LNCAP (cell line): ENCODE results near the gene PMEPA1.

Experiments
- CTCF ChIP-seq: fragments of 450-650 bp; IDR thresholded peaks from 2 replicates; pipeline ENCODE4 v1.5.1; 2017; ENCODE audit warnings: mild to moderate bottlenecking

PMEPA1 gene

GRCh38 chr20:57691699-57692098 lies 18.1 kb downstream of the PMEPA1 start:
- no peak for TF ChIP-seq CTCF

GRCh38 chr20:57690525-57690924 lies 19.3 kb downstream of the PMEPA1 start:
- no peak for TF ChIP-seq CTCF

- TF ChIP-seq CTCF: no peak
These were observed 19.9 kb downstream of the PMEPA1 start for GRCh38 chr20:57689745-57690481.

- no peak for TF ChIP-seq CTCF
These were observed 21.0 kb downstream of the PMEPA1 start for GRCh38 chr20:57688864-57689263.

- no peak for TF ChIP-seq CTCF
These were observed 21.5 kb downstream of the PMEPA1 start for GRCh38 chr20:57688295-57688694.

- no peak for TF ChIP-seq CTCF
These were observed 22.7 kb downstream of the PMEPA1 start for GRCh38 chr20:57686931-57687652.

- no peak for TF ChIP-seq CTCF
These were observed 24.6 kb downstream of the PMEPA1 start for GRCh38 chr20:57685146-57685758.
